SKM-1 treated with dmso at 0.1 percent for 144 hours (cell line): ENCODE measurements around the gene MAD2L2.

ENCODE experiments used
- DNase-seq: peaks from one replicate; lab custom pipeline; 2025; ENCODE audit not compliant: unreplicated experiment; lab: John Stamatoyannopoulos, UW

MAD2L2 gene

DNA sequence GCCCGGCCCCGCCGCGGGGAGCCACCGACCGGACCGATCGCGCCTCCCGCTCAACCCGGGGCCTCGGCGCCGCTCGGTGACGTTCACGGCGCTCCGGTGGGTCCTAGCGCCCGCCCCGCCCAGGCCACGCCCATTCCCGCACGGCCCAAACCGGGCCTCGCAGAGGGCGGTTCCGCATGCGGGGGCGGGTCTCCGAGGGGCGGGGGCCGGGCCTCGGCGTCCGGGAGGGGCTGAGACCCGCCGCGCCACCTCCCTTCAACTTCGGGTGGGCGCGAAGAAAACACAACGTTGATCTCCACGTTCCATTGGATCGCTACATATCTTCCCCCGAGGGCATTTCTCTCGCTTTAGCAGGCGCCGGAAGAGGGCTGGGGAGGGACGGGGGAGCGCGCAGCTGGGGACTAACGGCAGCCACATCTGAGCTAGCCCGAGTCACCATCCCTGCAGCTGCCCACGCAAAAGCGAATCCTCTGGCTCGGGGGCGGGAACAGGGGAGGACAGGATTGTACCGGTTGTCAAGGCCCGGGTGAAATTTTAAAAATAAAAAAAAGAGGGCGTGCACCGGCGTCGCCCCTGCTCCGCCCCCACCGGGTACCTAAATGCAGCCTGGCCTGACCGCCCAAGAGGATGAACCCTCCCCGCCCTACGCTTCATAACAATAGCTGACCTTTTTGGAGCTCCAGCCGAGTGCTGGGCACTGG, at the start of gene MAD2L2:
Gene MAD2L2, minus strand, starts transcription at position 78 of the 701 bp plus-strand sequence. CDS start 547 bp downstream, outside the sequence.
- peak; percentile 75 for DNase-seq

DNA sequence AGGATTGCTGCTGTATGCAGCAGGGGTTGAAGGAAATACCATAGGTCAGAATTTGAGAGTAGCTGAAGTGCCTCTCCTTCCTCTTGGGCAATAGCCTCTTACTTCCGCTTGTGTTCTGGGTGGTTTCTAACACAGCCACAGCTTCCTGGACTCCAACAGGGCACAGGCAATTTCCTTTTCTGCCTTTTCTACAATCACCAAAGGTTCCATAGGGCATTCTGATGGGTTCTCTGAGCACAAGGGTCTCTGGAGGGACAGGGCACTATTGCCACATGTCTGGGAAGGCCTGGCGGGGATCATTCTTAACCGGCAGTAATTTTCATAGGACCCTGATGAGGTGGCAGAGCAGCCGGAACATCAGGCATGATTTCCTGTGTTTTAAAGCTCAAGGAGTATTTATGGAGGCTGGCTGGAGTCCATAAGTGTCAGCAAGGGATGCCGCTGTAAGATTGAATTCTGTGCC, 49.5 kb upstream of the MAD2L2 start:
- peak; percentile 96 for DNase-seq

DNA sequence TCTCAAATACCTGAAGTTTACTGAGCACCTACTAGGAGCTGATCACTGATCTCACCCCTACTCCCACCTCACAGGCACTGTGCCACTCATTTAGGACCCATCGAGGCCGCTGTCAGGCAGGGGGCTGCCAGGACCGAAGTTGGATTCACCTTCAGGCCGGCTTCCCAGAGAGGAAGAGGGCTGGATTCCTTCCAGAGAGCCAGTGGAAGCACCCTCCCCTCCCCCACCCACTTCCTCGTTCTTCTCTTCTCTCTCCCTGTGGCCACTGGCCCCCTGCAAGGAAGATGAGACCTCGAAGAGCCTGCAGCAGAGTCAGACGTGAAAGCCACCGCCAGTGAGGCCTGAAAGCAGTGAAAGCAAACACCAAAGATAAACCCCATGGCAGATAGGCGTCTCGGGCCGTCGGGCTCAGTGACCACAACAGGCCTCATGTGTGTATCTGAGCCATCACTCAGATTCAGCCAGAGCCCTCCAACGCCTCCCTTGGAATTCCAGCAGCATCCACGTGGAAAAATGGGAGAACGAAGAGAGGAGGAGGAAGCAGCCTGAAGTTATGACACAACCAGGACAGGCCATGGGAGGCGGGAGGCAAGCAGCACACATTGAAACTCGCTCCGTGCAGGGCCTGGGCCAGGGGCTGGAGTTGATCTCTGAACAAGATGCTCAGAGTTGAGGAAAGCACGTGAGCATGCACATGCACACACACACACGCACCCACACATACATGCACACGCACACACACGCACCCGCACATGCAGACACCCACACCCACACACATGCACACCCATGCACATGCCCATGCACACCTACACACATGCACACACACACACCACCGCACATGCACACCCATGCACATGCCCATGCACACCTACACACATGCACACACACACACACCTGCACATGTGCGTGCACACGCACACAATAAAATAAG, 48.8 kb upstream of the MAD2L2 start:
- peak; percentile 24 for DNase-seq

DNA sequence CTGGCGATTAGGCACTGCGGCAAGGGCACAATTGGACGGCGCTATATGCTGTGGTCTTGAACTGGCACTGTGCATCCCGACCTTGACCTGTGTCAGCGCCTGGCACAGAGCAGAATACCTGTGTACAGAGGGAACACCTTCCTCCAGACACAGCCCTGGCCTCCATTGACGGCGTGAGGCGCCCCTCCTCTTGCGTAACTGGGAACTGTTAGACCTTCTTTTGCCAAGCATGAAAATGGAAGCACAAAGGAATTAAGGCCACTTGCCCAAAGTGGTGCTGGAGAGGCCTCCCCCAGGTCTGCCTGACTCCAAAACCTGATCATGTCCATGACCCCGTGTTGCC, 48.2 kb upstream of the MAD2L2 start:
- no peak for DNase-seq

DNA sequence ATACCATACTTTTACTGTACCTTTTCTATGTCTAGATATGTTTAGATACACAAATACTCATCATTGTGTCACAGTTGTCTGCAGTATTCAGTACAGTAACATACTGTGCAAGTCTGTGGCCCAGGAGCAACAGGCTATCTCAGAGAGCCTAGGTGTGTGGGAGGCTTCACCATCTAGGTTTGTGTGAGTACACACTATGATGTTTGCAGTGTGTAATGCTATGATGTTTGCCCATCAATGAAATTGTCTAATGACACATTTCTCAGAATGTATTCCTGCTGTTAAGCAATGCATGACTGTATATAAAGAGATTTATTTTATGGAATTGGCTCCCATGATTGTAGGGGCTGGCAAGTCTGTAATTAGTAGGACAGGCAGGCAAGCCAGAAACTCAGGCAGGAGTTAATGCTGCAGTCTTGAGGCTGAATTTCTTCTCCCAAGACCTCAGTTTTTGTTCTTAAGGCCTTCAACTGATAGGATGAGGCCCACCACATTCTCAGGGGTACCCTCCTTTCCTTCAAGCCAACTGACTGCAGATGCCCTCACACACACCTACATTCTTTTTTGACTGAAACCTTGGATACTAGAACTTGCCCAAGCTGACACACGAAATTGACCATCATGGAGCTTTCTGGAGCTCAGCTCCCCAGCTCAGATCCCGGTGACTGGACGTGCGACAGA, 47.3 kb upstream of the MAD2L2 start:
- DNase-seq: no peak

DNA sequence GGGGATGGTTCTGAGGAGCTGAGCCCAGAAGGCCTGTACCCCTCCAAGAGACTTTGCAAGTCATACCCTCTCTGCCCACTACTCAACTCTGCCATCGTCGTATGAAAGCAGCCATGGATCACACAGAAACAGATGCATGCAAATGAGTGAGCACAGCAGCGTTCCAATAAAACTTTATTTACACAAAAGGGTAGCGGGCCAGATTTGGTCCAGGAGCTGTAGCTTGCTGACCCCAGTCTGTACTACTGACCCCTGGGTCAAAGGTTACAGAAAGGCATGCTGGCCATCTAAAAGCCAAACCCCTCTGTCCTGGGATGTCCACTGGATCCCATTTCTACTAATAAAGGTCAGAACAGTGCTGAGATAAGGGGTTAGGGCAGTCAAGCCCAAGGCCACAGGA, 46.2 kb upstream of the MAD2L2 start:
- no peak for DNase-seq

DNA sequence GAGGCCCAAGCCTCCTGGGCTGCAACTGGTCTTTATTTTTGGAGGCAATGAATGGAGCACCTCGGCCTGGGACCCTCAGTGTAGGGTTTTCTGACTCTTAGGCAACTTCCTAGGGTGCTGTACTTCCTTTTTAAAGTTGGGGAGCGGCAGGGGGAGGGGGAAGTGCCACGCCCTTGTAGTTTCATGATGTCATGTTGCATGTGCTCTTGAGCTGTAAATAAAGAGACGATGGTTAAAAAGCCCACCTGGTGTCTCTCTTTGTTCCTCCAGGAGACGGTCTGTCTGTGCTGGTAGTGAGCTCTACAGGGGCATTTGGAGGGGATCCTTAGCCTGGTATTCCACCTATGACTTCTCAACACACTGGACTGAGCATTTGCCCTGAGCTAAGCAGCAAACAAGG, 44.7 kb upstream of the MAD2L2 start:
- peak; percentile 17 for DNase-seq

DNA sequence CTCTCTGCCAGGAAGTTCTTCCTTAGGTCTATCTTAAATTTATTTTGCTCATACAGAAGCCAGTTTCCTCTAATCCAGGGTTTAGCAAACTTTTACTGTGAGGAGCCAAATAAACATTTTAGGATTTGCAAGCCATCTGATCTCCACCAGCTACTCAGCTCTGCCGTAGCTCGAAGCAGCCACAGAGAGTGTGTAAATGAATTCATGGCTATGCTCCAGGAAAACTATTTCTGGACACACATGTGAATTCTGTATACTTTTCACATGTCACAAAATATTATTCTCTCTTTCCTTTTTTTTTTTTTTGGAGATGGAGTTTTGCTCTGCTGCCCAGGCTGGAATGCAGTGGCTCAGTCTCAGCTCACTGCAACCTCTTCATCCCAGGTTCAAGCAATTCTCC, 41.6 kb upstream of the MAD2L2 start:
- no peak for DNase-seq

DNA sequence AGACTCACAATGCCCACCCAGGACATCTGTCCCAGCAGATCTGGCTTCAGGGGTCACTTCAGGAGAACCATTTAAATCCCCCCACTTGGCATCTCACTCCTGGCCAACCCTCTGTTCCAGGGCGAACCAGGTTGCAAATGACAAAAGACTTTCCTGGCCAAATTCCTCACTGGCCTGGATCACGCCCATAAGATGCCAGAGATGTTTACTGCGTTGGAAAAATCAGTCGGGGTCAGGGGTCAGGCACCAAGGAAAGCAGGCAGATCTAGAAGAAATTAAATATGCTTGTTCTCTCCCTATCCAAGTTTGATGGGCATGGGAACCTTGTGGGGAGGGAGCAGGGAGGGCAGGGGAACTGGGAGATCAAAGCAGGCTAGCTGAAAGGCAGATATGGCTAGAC, 40.4 kb upstream of the MAD2L2 start:
- DNase-seq: no peak

DNA sequence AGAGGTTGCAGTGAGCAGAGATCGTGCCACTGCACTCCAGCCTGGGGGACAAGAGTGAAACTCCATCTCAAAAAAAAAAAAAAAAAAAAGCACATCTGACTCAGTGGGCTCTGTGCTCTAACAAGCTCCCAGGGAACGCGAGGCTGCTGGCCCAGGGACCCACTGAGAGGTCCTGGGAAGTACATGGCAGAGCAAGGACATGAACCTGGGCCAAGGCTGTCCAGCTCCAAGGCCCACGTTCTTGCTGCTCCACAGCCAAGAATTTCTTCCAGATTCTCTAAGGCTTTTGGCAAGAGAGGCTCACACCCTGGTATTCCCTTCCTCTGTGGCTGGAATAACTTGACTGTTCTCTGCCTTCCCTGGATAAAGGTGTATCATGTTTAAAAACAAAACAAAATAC, 39.6 kb upstream of the MAD2L2 start:
- DNase-seq: no peak

DNA sequence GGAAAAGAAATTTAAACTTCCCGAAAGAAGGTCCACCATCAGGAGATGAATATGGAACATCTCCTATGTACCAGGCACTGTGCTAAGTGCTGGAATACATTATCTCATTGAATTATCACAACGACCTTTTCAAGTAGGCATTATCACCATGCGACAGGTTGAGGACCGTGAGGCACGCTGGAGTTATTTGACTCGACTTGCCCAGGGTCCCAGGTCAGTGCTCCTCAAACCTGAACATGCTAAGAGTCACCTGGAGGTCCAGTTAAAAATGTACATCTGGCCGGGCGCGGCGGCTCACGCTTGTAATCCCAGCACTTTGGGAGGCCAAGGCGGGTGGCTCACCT, 39.1 kb upstream of the MAD2L2 start:
- DNase-seq: no peak

DNA sequence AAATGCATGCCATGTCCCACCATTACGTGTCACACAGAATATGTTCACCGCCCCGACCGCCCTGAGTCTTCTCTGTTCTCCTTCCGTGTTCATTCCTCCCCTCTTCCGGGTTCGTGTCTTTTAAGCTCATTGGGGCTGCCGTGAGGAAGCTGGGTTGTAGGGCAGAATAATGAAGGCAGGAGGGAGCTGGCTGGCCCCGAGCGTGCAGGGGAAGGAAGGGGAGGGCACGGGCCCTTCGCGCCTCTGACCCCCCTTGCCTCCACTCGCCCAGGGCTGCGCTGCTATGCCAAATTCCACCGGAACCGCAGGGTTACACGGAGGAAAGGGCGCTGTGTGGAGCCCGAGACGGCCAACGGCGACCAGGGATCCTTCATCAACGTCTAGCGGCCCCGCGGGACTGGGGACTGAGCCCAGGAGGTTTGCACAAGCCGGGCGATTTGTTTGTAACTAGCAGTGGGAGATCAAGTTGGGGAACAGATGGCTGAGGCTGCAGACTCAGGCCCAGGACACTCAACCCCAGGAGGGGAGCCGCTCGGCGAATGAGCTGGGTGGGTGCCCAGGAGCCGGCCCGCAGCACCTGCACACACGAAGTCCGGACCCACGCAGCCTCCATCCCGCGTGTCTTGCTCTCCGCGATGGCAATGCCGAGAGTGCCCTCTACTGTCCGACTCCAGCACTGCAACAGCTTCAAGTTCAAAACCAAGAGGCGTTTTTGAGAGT, 38.5 kb upstream of the MAD2L2 start:
- peak; percentile 87 for DNase-seq

DNA sequence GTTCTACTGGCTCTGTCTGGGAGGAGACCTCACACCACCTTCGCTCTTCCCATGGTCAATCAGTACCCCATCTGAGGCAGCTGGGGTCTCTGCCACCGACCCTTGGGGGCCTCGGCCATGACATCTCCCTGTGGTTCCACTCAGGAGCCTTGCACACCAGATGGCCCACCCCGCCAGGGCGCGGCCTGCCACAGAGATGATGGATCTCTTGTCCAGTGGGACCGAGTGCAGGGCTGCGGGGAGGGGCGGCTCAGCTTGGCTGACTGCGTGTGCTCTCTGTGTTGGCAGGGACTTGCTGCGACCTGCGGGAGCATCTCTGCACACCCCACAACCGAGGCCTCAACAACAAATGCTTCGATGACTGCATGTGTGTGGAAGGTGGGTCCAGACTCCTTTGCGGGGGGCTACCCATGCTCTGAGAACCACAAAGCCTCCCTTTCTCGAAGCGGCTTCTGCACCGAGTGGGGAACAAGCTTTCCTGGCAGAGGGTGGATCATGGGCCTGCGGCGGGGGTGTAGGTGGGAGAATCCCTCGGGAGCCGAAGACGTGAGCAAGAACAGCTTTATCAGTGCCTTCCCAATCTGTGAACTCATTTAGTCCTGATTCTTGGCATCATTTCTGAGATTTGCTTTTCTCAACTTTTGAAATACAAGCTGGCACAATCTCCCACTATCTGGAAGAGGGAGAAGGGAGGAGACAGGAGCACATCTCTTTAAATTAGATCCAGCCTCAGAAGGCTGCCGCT, 34.1 kb upstream of the MAD2L2 start:
- no peak for DNase-seq

DNA sequence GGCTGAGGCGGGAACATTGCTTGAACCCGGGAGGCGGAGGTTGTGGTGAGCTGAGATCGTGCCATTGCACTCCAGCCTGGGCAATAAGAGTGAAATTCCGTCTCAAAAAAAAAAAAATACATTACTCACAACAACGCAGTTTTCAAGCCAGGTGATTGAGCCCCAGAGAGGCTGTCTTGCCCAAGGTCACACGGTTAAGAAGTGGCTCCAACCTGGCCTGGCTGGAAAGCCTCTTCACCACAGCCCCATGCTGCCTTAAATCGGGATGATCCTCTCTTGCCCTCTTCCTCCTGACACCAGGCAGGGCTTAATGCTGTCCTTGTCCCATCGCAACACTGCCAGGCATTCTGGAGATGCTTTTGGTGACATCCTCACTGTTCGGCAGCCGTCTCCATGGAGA, 32.1 kb upstream of the MAD2L2 start:
- no peak for DNase-seq

DNA sequence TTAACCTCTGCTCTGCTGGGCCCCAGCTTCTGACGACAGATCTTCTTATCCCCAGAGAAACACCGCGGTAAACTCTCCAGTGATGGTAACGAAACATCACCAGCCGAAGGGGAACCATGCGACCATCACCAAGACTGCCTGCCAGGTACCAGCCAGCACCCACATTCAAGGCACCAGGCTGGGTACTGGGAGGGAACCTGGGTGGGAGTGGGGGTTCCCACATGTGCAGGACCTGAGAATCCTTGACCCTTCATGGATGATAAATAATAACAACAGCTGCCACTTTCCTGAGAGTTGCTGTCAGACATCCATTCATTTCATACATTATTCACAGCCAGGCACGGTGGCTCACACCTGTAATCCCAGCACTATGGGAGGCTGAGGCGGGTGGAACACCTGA, 31.3 kb upstream of the MAD2L2 start:
- DNase-seq: no peak

DNA sequence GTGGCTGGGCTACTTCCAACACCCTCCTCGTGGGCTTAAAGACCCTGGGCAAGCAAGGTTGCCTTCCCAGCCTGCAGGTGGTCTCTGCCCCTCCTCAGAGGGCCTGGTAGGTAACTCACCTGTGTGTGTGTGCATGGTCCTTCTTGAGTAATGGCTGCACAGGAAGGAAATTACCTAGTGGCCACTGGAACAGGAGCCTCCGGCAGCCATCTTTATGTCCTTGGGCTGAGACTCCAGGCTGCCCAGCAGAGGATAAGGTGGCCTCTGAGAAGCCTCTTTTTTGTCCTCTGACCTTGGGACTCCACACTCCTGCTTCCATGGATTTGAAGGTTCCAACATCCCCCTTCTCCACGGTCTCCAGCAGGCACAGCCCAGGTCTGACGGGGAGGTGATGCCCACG, 30.5 kb upstream of the MAD2L2 start:
- no peak for DNase-seq

DNA sequence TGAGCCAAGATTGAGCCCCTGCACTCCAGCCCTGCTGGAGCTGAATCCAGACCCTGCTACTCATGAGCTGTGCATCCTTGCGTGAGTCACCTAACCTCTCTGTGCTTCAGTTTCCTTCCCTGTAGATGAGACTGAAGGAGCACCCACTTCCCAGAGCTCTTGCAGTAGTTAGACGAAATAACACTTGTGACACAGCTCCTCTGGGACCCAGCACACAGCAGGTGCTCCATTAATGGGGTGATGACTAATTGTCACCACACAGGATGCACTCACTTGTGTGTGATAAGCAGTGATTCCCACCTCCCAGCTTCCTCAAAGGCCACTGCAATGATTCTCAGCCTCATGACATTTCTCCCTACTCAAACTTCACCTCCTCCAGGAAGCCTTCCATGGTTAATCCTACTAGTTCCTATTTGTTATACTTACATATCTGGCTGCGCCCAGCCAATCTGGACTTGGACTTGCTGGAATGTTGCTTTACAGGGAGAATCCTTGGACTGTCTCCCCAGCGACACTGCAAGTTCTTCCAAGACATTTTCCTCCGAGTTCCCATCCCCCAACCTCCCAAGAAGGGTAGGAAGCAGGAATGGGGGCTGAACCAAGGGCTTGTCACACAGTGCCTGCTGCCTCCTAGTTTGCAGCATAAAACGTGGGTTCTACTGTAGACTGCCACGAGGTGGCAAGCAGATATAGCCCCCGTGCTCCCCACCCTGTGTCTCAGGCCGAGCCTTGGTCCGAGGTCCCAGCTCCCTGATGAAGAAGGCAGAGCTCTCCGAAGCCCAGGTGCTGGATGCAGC, 27.8 kb upstream of the MAD2L2 start:
- no peak for DNase-seq

DNA sequence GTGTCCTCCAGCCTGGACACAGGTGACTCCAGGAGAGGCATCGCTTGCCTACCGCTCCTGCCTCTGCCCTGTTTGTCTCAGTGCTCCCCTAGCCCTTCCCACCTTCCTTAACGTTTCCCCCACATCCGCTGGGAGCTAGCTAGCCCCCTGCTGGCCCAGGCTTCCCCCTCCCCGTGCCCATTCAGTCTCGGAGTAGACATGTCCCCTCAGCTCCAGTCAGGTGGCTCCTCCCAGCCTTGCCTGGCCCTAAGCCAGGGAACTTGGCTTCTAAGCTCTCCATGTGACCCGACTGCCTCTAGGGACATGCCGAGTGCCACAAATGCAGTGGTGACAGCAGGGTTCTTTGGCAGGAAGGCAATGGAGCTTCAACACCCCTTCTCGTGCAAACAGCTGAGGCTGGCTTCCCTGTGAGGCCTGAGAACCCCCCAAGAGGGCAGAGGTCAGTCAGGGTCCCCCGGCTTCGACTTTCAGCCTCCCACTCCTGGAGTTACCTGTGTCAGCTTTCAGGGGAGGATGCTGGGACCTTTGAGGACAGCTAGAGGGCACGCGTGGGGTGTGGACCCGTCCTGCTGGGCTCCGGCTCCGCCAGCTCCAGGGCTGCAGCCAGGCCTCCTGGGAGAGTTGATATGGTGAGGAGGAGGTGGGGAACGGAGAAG, 26.8 kb upstream of the MAD2L2 start:
- DNase-seq: no peak

DNA sequence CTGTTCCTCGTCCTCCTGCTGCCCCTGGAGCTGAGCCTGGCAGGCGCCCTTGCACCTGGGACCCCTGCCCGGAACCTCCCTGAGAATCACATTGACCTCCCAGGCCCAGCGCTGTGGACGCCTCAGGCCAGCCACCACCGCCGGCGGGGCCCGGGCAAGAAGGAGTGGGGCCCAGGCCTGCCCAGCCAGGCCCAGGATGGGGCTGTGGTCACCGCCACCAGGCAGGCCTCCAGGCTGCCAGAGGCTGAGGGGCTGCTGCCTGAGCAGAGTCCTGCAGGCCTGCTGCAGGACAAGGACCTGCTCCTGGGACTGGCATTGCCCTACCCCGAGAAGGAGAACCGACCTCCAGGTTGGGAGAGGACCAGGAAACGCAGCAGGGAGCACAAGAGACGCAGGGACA, 25.3 kb upstream of the MAD2L2 start:
- DNase-seq: no peak
